ENCODE measurements around the gene PTER. TPM values are rescaled to one million over a fixed set of nuclear protein-coding genes. Genes with fewer than 3 reads are reported as not detected.

The PTER gene
- total RNA-seq, 1 donor from 2014 or later, result 2.5 TPM

GRCh38 chr10:16449454-16449853, 12.6 kb downstream of the PTER start:
- Histone ChIP-seq H3K9ac (ENCODE audit: low read length) (no peak overlapping the region), H3K27me3 (ENCODE audit: insufficient read depth, low read length) (no peaks in the 10 kb centered on the region), H3K36me3 (ENCODE audit: insufficient read depth, low read length) (no peaks in the 10 kb centered on the region), H3K79me2 (ENCODE audit: insufficient read depth, low read length) (no peaks in the 10 kb centered on the region), H3K4me2 (ENCODE audit: low read length) (no peak overlapping the region), H2AFZ (ENCODE audit: low read depth, low read length) (no peak overlapping the region), H3K27ac (ENCODE audit: low read depth, low read length) (no peak overlapping the region), H3K4me3 (ENCODE audit: insufficient read depth, low read depth, low read length) (no peak overlapping the region), H3K4me1 (ENCODE audit: insufficient read depth, low read length) (no peaks in the 10 kb centered on the region), H4K20me1 (ENCODE audit: insufficient read depth, low read length) (no peaks in the 10 kb centered on the region), H3K9me3 (ENCODE audit: insufficient read depth, low read depth, low read length) (no peaks in the 10 kb centered on the region)
- Mint-ChIP-seq H3K4me3 (ENCODE audit: unreplicated experiment) (no peak overlapping the region), H3K4me1 (ENCODE audit: low read depth, unreplicated experiment) (no peaks in the 10 kb centered on the region), H3K27ac (ENCODE audit: unreplicated experiment) (no peak overlapping the region), H3K27me3 (ENCODE audit: low read depth, unreplicated experiment) (no peaks in the 10 kb centered on the region), H3K36me3 (ENCODE audit: low read depth, unreplicated experiment) (no peaks in the 10 kb centered on the region), H3K9me3 (ENCODE audit: unreplicated experiment) (no peaks in the 10 kb centered on the region)
- no peak for TF ChIP-seq CTCF (IDR thresholded peaks at IDR 0.05; ENCODE audit: insufficient read depth, low read depth, low read length)
- TF ChIP-seq EZH2 (IDR thresholded peaks at IDR 0.05; ENCODE audit: insufficient read depth, low read length), result no peak
- FAIRE-seq, result no peak
- no peak for DNase-seq (ENCODE audit: low read depth)

GRCh38 chr10:16458166-16458955, 21.6 kb downstream of the PTER start:
- no peak overlapping the region for H3K27ac ChIP-seq (ENCODE audit: low read depth, low read length)
- H3K9ac ChIP-seq (ENCODE audit: low read length), result no peak overlapping the region
- Mint-ChIP-seq H3K27ac (ENCODE audit: unreplicated experiment) (no peak overlapping the region), H3K4me3 (ENCODE audit: unreplicated experiment) (no peak overlapping the region), H3K4me1 (ENCODE audit: low read depth, unreplicated experiment) (no peaks in the 10 kb centered on the region), H3K27me3 (ENCODE audit: low read depth, unreplicated experiment) (no peaks in the 10 kb centered on the region), H3K9me3 (ENCODE audit: unreplicated experiment) (no peaks in the 10 kb centered on the region), H3K36me3 (ENCODE audit: low read depth, unreplicated experiment) (no peaks in the 10 kb centered on the region)
- no peaks in the 10 kb centered on the region for H3K9me3 ChIP-seq (ENCODE audit: insufficient read depth, low read depth, low read length)
- no peaks in the 10 kb centered on the region for H3K36me3 ChIP-seq (ENCODE audit: insufficient read depth, low read length)
- H2AFZ ChIP-seq (ENCODE audit: low read depth, low read length), result no peak overlapping the region
- TF ChIP-seq CTCF (IDR thresholded peaks at IDR 0.05; ENCODE audit: insufficient read depth, low read depth, low read length) (no peak), EZH2 (IDR thresholded peaks at IDR 0.05; ENCODE audit: insufficient read depth, low read length) (no peak)
- FAIRE-seq (no peak), DNase-seq (ENCODE audit: low read depth) (no peak)
- H3K4me2 ChIP-seq (ENCODE audit: low read length), result no peak overlapping the region
- no peaks in the 10 kb centered on the region for H3K27me3 ChIP-seq (ENCODE audit: insufficient read depth, low read length)
- no peak overlapping the region for H3K4me3 ChIP-seq (ENCODE audit: insufficient read depth, low read depth, low read length)
- no peaks in the 10 kb centered on the region for H3K4me1 ChIP-seq (ENCODE audit: insufficient read depth, low read length)
- H3K79me2 ChIP-seq (ENCODE audit: insufficient read depth, low read length), result no peaks in the 10 kb centered on the region
- H4K20me1 ChIP-seq (ENCODE audit: insufficient read depth, low read length), result no peaks in the 10 kb centered on the region

- Mint-ChIP-seq H3K4me3 (ENCODE audit: unreplicated experiment) (no peak overlapping the region), H3K27me3 (ENCODE audit: low read depth, unreplicated experiment) (no peaks in the 10 kb centered on the region), H3K9me3 (ENCODE audit: unreplicated experiment) (peaks cover 1% of the 10 kb centered on the region), H3K36me3 (ENCODE audit: low read depth, unreplicated experiment) (no peaks in the 10 kb centered on the region), H3K4me1 (ENCODE audit: low read depth, unreplicated experiment) (no peaks in the 10 kb centered on the region), H3K27ac (ENCODE audit: unreplicated experiment) (no peak overlapping the region)
- DNase-seq (ENCODE audit: low read depth) (no peak), FAIRE-seq (no peak)
- Histone ChIP-seq H2AFZ (ENCODE audit: low read depth, low read length) (no peak overlapping the region), H3K79me2 (ENCODE audit: insufficient read depth, low read length) (no peaks in the 10 kb centered on the region), H3K4me2 (ENCODE audit: low read length) (no peak overlapping the region), H4K20me1 (ENCODE audit: insufficient read depth, low read length) (no peaks in the 10 kb centered on the region), H3K27me3 (ENCODE audit: insufficient read depth, low read length) (no peaks in the 10 kb centered on the region), H3K4me1 (ENCODE audit: insufficient read depth, low read length) (no peaks in the 10 kb centered on the region), H3K4me3 (ENCODE audit: insufficient read depth, low read depth, low read length) (no peak overlapping the region), H3K9ac (ENCODE audit: low read length) (no peak overlapping the region), H3K9me3 (ENCODE audit: insufficient read depth, low read depth, low read length) (no peaks in the 10 kb centered on the region), H3K27ac (ENCODE audit: low read depth, low read length) (no peak overlapping the region), H3K36me3 (ENCODE audit: insufficient read depth, low read length) (no peaks in the 10 kb centered on the region)
- TF ChIP-seq CTCF (IDR thresholded peaks at IDR 0.05; ENCODE audit: insufficient read depth, low read depth, low read length), result no peak
- no peak for TF ChIP-seq EZH2 (IDR thresholded peaks at IDR 0.05; ENCODE audit: insufficient read depth, low read length)
Measured at GRCh38 chr10:16459423-16459939, 22.7 kb downstream of the PTER start.

All from astrocyte (in vitro differentiated cells and primary cell).